ENCODE measurements around the gene NACC1.

Gene NACC1

DNA sequence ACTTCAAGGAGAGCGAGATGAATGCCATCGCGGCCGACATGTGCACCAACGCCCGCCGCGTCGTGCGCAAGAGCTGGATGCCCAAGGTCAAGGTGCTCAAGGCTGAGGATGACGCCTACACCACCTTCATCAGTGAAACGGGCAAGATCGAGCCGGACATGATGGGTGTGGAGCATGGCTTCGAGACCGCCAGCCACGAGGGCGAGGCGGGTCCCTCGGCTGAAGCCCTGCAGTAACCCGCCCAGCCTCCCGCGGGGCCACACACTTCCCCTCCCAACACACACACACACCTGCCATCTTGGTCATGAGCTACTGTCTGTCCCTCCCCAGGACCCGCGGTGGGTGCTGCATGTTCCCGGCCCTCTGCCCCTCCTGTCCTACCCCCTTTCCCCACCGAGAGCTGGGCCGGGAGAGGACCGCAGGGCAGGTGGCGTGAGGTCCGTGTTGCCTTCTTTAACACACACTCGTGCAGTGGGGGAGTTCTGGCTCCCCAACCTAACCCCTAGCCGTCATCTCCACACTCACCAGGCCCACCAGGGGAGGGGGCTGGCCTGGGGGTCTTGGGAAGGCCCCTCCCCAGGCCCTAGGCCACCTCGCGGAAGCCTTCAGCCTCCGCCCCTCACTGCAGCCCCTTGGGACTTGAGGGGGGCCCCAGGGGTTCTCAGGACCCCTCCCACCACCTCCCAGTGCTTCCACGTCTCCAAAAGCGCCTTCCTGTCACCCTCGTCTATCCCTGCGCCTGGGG is 20.3 kb downstream of the NACC1 start:
- H3K9me2 ChIP-seq (replicated peaks; ENCODE audit: low read depth, low read length), result no peaks in the 10 kb centered on the region
- H3K4me2 ChIP-seq (ENCODE audit: low read depth, low read length, poor library complexity, severe bottlenecking), result no peak overlapping the region
- no peak overlapping the region for H3K4me3 ChIP-seq (ENCODE audit: low read length, poor library complexity, severe bottlenecking)
- H3K9me3 ChIP-seq (ENCODE audit: insufficient read depth, low read depth, low read length), result no peaks in the 10 kb centered on the region
- no peaks in the 10 kb centered on the region for H3K27me3 ChIP-seq (ENCODE audit: insufficient read depth, low read length, poor library complexity, severe bottlenecking)
- H3K79me2 ChIP-seq (ENCODE audit: insufficient read depth, low read length), result peaks cover 20% of the 10 kb centered on the region
- no peaks in the 10 kb centered on the region for H3F3A ChIP-seq (ENCODE audit: low read depth)
- no peak overlapping the region for H3K9ac ChIP-seq (ENCODE audit: low read depth, low read length, poor library complexity, severe bottlenecking)
- no peak overlapping the region for H2AFZ ChIP-seq (ENCODE audit: low read length)
- no peaks in the 10 kb centered on the region for H3K4me1 ChIP-seq (ENCODE audit: insufficient read depth, low read length, poor library complexity, severe bottlenecking)
- peaks cover 46% of the 10 kb centered on the region; the same call in 1 of the 2 replicates for H3K36me3 ChIP-seq (ENCODE audit: insufficient read depth, low read length)
- peaks cover 7% of the 10 kb centered on the region for H4K20me1 ChIP-seq (ENCODE audit: insufficient read depth, low read length, poor library complexity, severe bottlenecking)
- TF ChIP-seq EZH2phosphoT487 (IDR thresholded peaks at IDR 0.05; ENCODE audit: borderline replicate concordance), result no peak
- TF ChIP-seq CTCF (conservative IDR thresholded peaks at IDR 0.05; ENCODE audit: low read length), result no peak

DNA sequence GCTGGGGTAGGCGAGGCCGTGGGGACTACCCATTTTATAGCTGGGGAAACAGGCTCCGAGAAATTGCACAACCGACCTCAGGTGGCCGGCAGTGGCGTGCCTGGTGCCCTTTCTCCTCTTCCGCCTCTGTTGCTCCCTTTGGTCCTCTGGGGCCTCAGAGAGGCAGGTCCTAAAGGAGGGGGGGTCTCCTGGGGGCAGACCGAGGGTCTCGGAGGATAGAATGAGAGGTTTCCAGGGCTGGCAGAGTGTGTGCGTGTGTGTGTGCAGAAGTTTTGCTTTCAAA is 20.8 kb downstream of the NACC1 start:
- Histone ChIP-seq H3K4me2 (ENCODE audit: low read depth, low read length, poor library complexity, severe bottlenecking) (no peak overlapping the region), H3K4me3 (ENCODE audit: low read length, poor library complexity, severe bottlenecking) (no peak overlapping the region), H3K4me1 (ENCODE audit: insufficient read depth, low read length, poor library complexity, severe bottlenecking) (no peaks in the 10 kb centered on the region), H3K27me3 (ENCODE audit: insufficient read depth, low read length, poor library complexity, severe bottlenecking) (no peaks in the 10 kb centered on the region), H3K9me2 (replicated peaks; ENCODE audit: low read depth, low read length) (no peaks in the 10 kb centered on the region), H4K20me1 (ENCODE audit: insufficient read depth, low read length, poor library complexity, severe bottlenecking) (peaks cover 2% of the 10 kb centered on the region), H2AFZ (ENCODE audit: low read length) (no peak overlapping the region), H3K9me3 (ENCODE audit: insufficient read depth, low read depth, low read length) (no peaks in the 10 kb centered on the region), H3F3A (ENCODE audit: low read depth) (no peaks in the 10 kb centered on the region), H3K9ac (ENCODE audit: low read depth, low read length, poor library complexity, severe bottlenecking) (no peak overlapping the region), H3K36me3 (ENCODE audit: insufficient read depth, low read length) (peaks cover 46% of the 10 kb centered on the region; the same call in 1 of the 2 replicates), H3K79me2 (ENCODE audit: insufficient read depth, low read length) (peaks cover 15% of the 10 kb centered on the region; the same call in 1 of the 2 replicates)
- TF ChIP-seq CTCF (conservative IDR thresholded peaks at IDR 0.05; ENCODE audit: low read length), result no peak
- TF ChIP-seq EZH2phosphoT487 (IDR thresholded peaks at IDR 0.05; ENCODE audit: borderline replicate concordance), result no peak

GRCh38 chr19:13139633-13140311 is 21.7 kb downstream of the NACC1 start:
- no peaks in the 10 kb centered on the region for H3K4me1 ChIP-seq (ENCODE audit: insufficient read depth, low read length, poor library complexity, severe bottlenecking)
- H2AFZ ChIP-seq (ENCODE audit: low read length), result no peak overlapping the region
- H3K27me3 ChIP-seq (ENCODE audit: insufficient read depth, low read length, poor library complexity, severe bottlenecking), result no peaks in the 10 kb centered on the region
- H3K4me2 ChIP-seq (ENCODE audit: low read depth, low read length, poor library complexity, severe bottlenecking), result no peak overlapping the region
- peaks cover 43% of the 10 kb centered on the region; the same call in 1 of the 2 replicates for H3K36me3 ChIP-seq (ENCODE audit: insufficient read depth, low read length)
- H3K79me2 ChIP-seq (ENCODE audit: insufficient read depth, low read length), result peaks cover 7% of the 10 kb centered on the region; the same call in 1 of the 2 replicates
- H3F3A ChIP-seq (ENCODE audit: low read depth), result no peaks in the 10 kb centered on the region
- H3K9ac ChIP-seq (ENCODE audit: low read depth, low read length, poor library complexity, severe bottlenecking), result no peak overlapping the region
- H4K20me1 ChIP-seq (ENCODE audit: insufficient read depth, low read length, poor library complexity, severe bottlenecking), result no peaks in the 10 kb centered on the region
- no peak overlapping the region for H3K4me3 ChIP-seq (ENCODE audit: low read length, poor library complexity, severe bottlenecking)
- no peak for TF ChIP-seq CTCF (conservative IDR thresholded peaks at IDR 0.05; ENCODE audit: low read length)
- TF ChIP-seq EZH2phosphoT487 (IDR thresholded peaks at IDR 0.05; ENCODE audit: borderline replicate concordance), result no peak
- no peaks in the 10 kb centered on the region for H3K9me3 ChIP-seq (ENCODE audit: insufficient read depth, low read depth, low read length)
- H3K9me2 ChIP-seq (replicated peaks; ENCODE audit: low read depth, low read length), result no peaks in the 10 kb centered on the region

Data from Loucy (cell line).